Liver (tissue), 9 donors: Measurements from ENCODE around the gene SASH3. TPM values are rescaled to one million over a fixed set of nuclear protein-coding genes. Genes with fewer than 3 reads are reported as not detected.

ENCODE experiments used
- DNase-seq: peaks from one replicate; pipeline ENCODE4 v3.0.0-alpha.2; 2017; ENCODE audit warnings: low spot score
- H3K27ac ChIP-seq, 2 donors: one replicate each; pipeline ENCODE4 v1.7.0; 2013; ENCODE audit warnings: inconsistent platforms in 2 of 2, low read length in 2 of 2, control low read depth in 1 of 2, low read depth in 1 of 2, mild to moderate bottlenecking in 1 of 2
- H3K27me3 ChIP-seq, 4 donors: one replicate each; pipeline versions ENCODE4 v1.6.1 to v1.7.0; 2013; ENCODE audit warnings: low read length in 3 of 4, inconsistent platforms in 1 of 4, mild to moderate bottlenecking in 1 of 4, moderate library complexity in 1 of 4; ENCODE audit not compliant: control insufficient read depth in 4 of 4, insufficient read depth in 4 of 4
- H3K36me3 ChIP-seq, 4 donors: one replicate each; pipeline versions ENCODE4 v1.6.1 to v1.7.0; 2013; ENCODE audit warnings: low read length in 3 of 4, mild to moderate bottlenecking in 3 of 4, low read depth in 1 of 4, moderate library complexity in 1 of 4; ENCODE audit not compliant: control insufficient read depth in 4 of 4, insufficient read depth in 3 of 4
- H3K4me1 ChIP-seq, 4 donors: one replicate each; pipeline versions ENCODE4 v1.6.1 to v1.7.0; 2013; ENCODE audit warnings: low read length in 3 of 4, mild to moderate bottlenecking in 3 of 4, moderate library complexity in 1 of 4; ENCODE audit not compliant: control insufficient read depth in 4 of 4, insufficient read depth in 4 of 4
- H3K4me3 ChIP-seq, 3 donors: one replicate each; pipeline versions ENCODE4 v1.6.1 to v1.7.0; 2013; ENCODE audit warnings: low read length in 3 of 3, control low read depth in 1 of 3, low read depth in 1 of 3, mild to moderate bottlenecking in 1 of 3
- H3K9ac ChIP-seq, 2 donors: one replicate each; pipeline ENCODE4 v1.7.0; 2013; ENCODE audit warnings: low read length in 2 of 2, mild to moderate bottlenecking in 2 of 2, moderate library complexity in 2 of 2, control low read depth in 1 of 2, low read depth in 1 of 2
- H3K9me3 ChIP-seq, 4 donors: one replicate each; pipeline versions ENCODE4 v1.6.1 to v1.7.0; 2013; ENCODE audit warnings: low read length in 3 of 4; ENCODE audit not compliant: control insufficient read depth in 4 of 4
- EGR1 ChIP-seq, 2 donors: IDR thresholded peaks; 2 replicates each; pipeline ENCODE4 v1.6.1; 2016 to 2018; ENCODE audit warnings: antibody characterized with exemption in 2 of 2, low read depth in 2 of 2
- FOXA1 ChIP-seq: IDR thresholded peaks from 2 replicates; pipeline ENCODE4 v1.6.1; 2016; ENCODE audit warnings: antibody characterized with exemption
- FOXA2 ChIP-seq: IDR thresholded peaks from 2 replicates; pipeline ENCODE4 v1.6.1; 2016; ENCODE audit warnings: antibody characterized with exemption
- GABPA ChIP-seq, 2 donors: IDR thresholded peaks in 1 of 2; conservative IDR thresholded peaks in 1 of 2; 2 replicates each; pipeline ENCODE4 v1.6.1; 2016; ENCODE audit warnings: antibody characterized with exemption in 2 of 2, mild to moderate bottlenecking in 1 of 2, moderate library complexity in 1 of 2
- HNF4A ChIP-seq, 2 donors: conservative IDR thresholded peaks; 2 replicates each; pipeline ENCODE4 v1.6.1; 2016; ENCODE audit warnings: antibody characterized with exemption in 2 of 2, mild to moderate bottlenecking in 2 of 2
- HNF4G ChIP-seq: IDR thresholded peaks from 2 replicates; pipeline ENCODE4 v1.6.1; 2016; ENCODE audit warnings: antibody characterized with exemption
- JUND ChIP-seq, 2 donors: IDR thresholded peaks; 2 replicates each; pipeline ENCODE4 v1.6.1; 2016; ENCODE audit warnings: antibody characterized with exemption in 2 of 2
- NR2F2 ChIP-seq: IDR thresholded peaks from 2 replicates; pipeline ENCODE4 v1.6.1; 2016; ENCODE audit warnings: antibody characterized with exemption
- RAD21 ChIP-seq, 2 donors: IDR thresholded peaks; 2 replicates each; pipeline ENCODE4 v1.6.1; 2016; ENCODE audit warnings: antibody characterized with exemption in 2 of 2, mild to moderate bottlenecking in 2 of 2
- REST ChIP-seq: IDR thresholded peaks from 2 replicates; pipeline ENCODE4 v1.6.1; 2016; ENCODE audit warnings: antibody characterized with exemption, mild to moderate bottlenecking
- RXRA ChIP-seq, 2 donors: IDR thresholded peaks; 2 replicates each; pipeline ENCODE4 v1.6.1; 2017 to 2018; ENCODE audit warnings: antibody characterized with exemption in 2 of 2, mild to moderate bottlenecking in 1 of 2
- SP1 ChIP-seq: IDR thresholded peaks from 2 replicates; pipeline ENCODE4 v1.6.1; 2018; ENCODE audit warnings: antibody characterized with exemption, mild to moderate bottlenecking
- TAF1 ChIP-seq: conservative IDR thresholded peaks from 2 replicates; pipeline ENCODE4 v1.6.1; 2016; ENCODE audit warnings: antibody characterized with exemption, mild to moderate bottlenecking
- YY1 ChIP-seq: IDR thresholded peaks from 2 replicates; pipeline ENCODE4 v1.6.1; 2016; ENCODE audit warnings: antibody characterized with exemption, mild to moderate bottlenecking
- WGBS: extraction: QIAGEN DNeasy Blood & Tissue Kit; methylation state at CpG from one replicate; pipeline ENCODE4 v1.1.7; 2013; 5-methylcytosine and 5-hydroxymethylcytosine counted together
- polyA plus RNA-seq, 2 donors: library from polyadenylated mRNA; stranded (reverse) in 1 of 2; unstranded in 1 of 2; fragments of 200-250 nt in 1 of 2; fragments of >200 nt in 1 of 2; fragmentation: Nextera tagmentation in 1 of 2; extraction: Ambion mirVana in 1 of 2; gene quantifications; one replicate each; pipeline versions ENCODE4 v1.2.1 to v1.2.3, GENCODE V29; 2013 to 2015
- total RNA-seq, 2 donors: library from RNA; depleted of rRNA; stranded (reverse); fragments of >200 nt; gene quantifications; one replicate each; pipeline ENCODE4 v1.2.3, GENCODE V29; 2014
- TF ChIP-seq, protein P1 (sequence below): IDR thresholded peaks from 2 replicates; pipeline ENCODE4 v1.6.1; 2016; ENCODE audit warnings: antibody characterized with exemption
- TF ChIP-seq, protein P2 (sequence below): IDR thresholded peaks from 2 replicates; pipeline ENCODE4 v1.6.1; 2016; ENCODE audit warnings: antibody characterized with exemption
- donor health status: healthy.
- donor health status: healthy.
- donor health status: healthy.
- donor health status: healthy.
- donor health status: healthy.

SASH3 gene
- total and polyA plus RNA-seq, 4 donors = 1.8 to 9.5 (median 3.9) TPM

- TF ChIP-seq, protein P1, sequence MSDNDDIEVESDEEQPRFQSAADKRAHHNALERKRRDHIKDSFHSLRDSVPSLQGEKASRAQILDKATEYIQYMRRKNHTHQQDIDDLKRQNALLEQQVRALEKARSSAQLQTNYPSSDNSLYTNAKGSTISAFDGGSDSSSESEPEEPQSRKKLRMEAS = no peak
- TF ChIP-seq RAD21 (IDR thresholded peaks at IDR 0.05) = no peak
- no peak for TF ChIP-seq EGR1 (IDR thresholded peaks at IDR 0.05; ENCODE audit: low read depth in 2 of 2)
- no peak for TF ChIP-seq JUND (IDR thresholded peaks at IDR 0.05)
- TF ChIP-seq RXRA (IDR thresholded peaks at IDR 0.05) = no peak
- no peak for TF ChIP-seq FOXA2
- TF ChIP-seq, protein P2, sequence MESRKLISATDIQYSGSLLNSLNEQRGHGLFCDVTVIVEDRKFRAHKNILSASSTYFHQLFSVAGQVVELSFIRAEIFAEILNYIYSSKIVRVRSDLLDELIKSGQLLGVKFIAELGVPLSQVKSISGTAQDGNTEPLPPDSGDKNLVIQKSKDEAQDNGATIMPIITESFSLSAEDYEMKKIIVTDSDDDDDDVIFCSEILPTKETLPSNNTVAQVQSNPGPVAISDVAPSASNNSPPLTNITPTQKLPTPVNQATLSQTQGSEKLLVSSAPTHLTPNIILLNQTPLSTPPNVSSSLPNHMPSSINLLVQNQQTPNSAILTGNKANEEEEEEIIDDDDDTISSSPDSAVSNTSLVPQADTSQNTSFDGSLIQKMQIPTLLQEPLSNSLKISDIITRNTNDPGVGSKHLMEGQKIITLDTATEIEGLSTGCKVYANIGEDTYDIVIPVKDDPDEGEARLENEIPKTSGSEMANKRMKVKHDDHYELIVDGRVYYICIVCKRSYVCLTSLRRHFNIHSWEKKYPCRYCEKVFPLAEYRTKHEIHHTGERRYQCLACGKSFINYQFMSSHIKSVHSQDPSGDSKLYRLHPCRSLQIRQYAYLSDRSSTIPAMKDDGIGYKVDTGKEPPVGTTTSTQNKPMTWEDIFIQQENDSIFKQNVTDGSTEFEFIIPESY = no peak
- TF ChIP-seq HNF4G = no peak
Measured at GRCh38 chrX:129784371-129784770, 4.6 kb downstream of the SASH3 start (continued).

DNA sequence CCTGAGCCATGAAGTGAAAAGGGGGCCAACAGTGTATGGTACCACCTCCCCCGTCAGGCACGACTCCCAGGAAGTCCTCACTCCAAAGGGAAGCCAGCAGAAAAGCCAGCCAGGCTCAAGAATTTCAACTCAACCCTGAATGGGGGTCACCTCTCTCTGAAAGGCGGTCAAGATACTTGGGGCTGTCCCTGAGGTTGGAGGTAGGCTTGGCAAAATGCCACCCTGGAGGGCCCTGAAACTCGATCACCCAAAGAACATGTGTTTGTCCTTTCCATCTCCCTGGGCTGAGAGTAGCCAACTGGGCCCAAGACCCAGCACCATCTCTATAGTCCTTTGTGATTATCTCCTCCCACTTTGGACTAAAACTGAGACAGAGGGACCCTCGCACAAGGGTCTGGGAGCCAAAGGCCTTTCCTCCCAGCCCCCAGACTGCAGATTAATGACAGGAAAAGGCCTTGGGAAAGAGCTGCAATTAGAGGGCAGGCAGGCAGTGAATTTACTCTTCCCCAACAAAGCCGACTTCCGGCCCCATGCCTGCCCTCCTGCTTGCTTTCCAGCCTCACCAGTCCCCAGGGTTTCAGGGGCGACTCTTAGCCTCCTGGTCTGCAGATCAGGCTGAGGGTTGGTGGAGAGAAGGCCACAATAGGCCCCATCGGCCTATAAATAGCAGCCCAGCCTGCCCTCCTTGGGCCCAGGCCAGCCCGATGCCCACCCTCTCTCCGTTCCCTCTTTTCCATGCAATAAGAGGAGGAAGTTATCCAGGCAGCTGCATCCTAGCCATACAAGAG, 5.6 kb downstream of the SASH3 start:
- TF ChIP-seq RAD21 (IDR thresholded peaks at IDR 0.05) = no peak
- TF ChIP-seq, protein P1 = no peak
- no peak for TF ChIP-seq HNF4A (conservative IDR thresholded peaks at IDR 0.05)
- H3K27ac ChIP-seq = no peak overlapping the region
- no peaks in the 10 kb centered on the region for H3K9me3 ChIP-seq
- no peak for DNase-seq
- WGBS = 75% methylated on average over 11 of the region's 11 CpGs
- H3K9ac ChIP-seq = no peak overlapping the region
- no peaks in the 10 kb centered on the region for H3K27me3 ChIP-seq
- no peaks in the 10 kb centered on the region for H3K4me1 ChIP-seq
- no peak overlapping the region for H3K4me3 ChIP-seq
- H3K36me3 ChIP-seq = no peaks in the 10 kb centered on the region

- no peak for DNase-seq
Measured at GRCh38 chrX:129786210-129786651, 6.5 kb downstream of the SASH3 start.

GRCh38 chrX:129787336-129788055, 7.7 kb downstream of the SASH3 start:
- 88% methylated on average over 11 of the region's 11 CpGs for WGBS
- H3K4me3 ChIP-seq = no peak overlapping the region
- no peaks in the 10 kb centered on the region for H3K36me3 ChIP-seq
- no peak overlapping the region for H3K27ac ChIP-seq
- no peaks in the 10 kb centered on the region for H3K9me3 ChIP-seq
- no peaks in the 10 kb centered on the region for H3K27me3 ChIP-seq
- DNase-seq = no peak
- H3K4me1 ChIP-seq = no peaks in the 10 kb centered on the region
- no peak overlapping the region for H3K9ac ChIP-seq
- TF ChIP-seq YY1 = no peak
- TF ChIP-seq RAD21 (IDR thresholded peaks at IDR 0.05) = no peak
- TF ChIP-seq REST = no peak
- no peak for TF ChIP-seq EGR1 (IDR thresholded peaks at IDR 0.05; ENCODE audit: low read depth in 2 of 2)
- TF ChIP-seq GABPA (IDR thresholded peaks at IDR 0.05 in 1 of 2, conservative IDR thresholded peaks at IDR 0.05 in 1 of 2) = no peak
- no peak for TF ChIP-seq HNF4G
- TF ChIP-seq, protein P1 = no peak
- TF ChIP-seq NR2F2 = no peak
- no peak for TF ChIP-seq FOXA1
- TF ChIP-seq TAF1 = no peak

More at GRCh38 chrX:129786210-129786651, 6.5 kb downstream of the SASH3 start:
- no peaks in the 10 kb centered on the region for H3K36me3 ChIP-seq
- WGBS = 75% methylated on average over 3 of the region's 3 CpGs
- H3K4me1 ChIP-seq = no peaks in the 10 kb centered on the region
- TF ChIP-seq SP1 (no peak), RXRA (IDR thresholded peaks at IDR 0.05) (no peak), YY1 (no peak)
- H3K9me3 ChIP-seq = no peaks in the 10 kb centered on the region
- H3K27me3 ChIP-seq = no peaks in the 10 kb centered on the region
- H3K4me3 ChIP-seq = no peak overlapping the region
- no peak overlapping the region for H3K27ac ChIP-seq
- no peak overlapping the region for H3K9ac ChIP-seq
